GM12892 (cell line): Measurements from ENCODE around the gene PGAP2.

Experiments used
- POLR2A ChIP-seq: IDR thresholded peaks from 2 replicates; pipeline ENCODE4 v1.6.1; 2011; ENCODE audit warnings: low read depth, low read length, control low read depth
- TAF1 ChIP-seq: IDR thresholded peaks from 2 replicates; pipeline ENCODE4 v1.6.1; 2011; ENCODE audit warnings: low read depth, mild to moderate bottlenecking, control low read depth, low read length, borderline replicate concordance

DNA sequence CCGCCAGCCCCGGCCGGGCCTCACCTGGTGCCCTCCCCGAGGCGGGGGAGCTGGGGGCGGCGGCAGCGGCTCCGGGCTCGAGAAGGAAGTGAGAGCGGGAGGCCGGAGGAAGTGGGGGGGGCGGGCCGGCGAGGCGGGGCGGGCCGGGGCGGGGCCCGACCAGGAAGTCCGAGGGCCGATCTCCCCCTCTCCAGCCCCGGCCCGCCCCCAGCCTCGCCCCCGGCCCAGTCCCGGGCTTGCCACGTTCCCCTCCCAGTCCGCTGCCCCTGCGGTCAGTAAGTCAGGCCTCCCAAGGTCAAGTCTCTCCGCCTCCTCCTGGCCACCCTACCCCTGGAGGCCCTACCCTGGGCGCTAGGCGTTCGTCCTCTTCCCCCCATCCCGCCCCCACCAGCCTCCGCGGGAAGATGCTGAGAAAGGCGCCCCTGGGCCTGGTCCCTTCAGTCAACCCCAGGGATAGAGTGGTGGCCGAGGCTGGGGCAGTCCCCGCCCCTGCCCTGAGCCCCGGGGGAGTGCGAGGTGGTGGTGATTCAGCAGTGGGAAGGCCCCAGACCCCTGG is 32.6 kb downstream of the PGAP2 start, which contains the start of gene RHOG:
- TF ChIP-seq TAF1 (peak; percentile 48; the same call in 1 of the 2 replicates), POLR2A (peak; percentile 48)
